ENCODE results near the gene NUDT5.

GRCh38 chr10:12129222-12130111, 66.2 kb downstream of the NUDT5 start, which contains the start of gene SEC61A2:
- TF ChIP-seq CEBPB (IDR thresholded peaks at IDR 0.05; ENCODE audit: low read depth, low read length) (no peak), JUND (IDR thresholded peaks at IDR 0.05; ENCODE audit: low read length) (no peak), POLR2A (IDR thresholded peaks at IDR 0.05; ENCODE audit: control extremely low read depth in 1 of 2, low read depth in 2 of 2, low read length in 2 of 2) (no peak; a peak in 2 of 3 replicates)

Measured in H1 (cell line).